Endothelial cell of umbilical vein (primary cell): ENCODE results near the gene CAMSAP1.

Experiments used
- EZH2 ChIP-seq: IDR thresholded peaks from 2 replicates; pipeline ENCODE4 v1.6.1; 2012; ENCODE audit warnings: borderline replicate concordance, low read depth, mild to moderate bottlenecking, moderate library complexity, low read length, inconsistent platforms; ENCODE audit not compliant: severe bottlenecking
- TF ChIP-seq, protein P1 (sequence below), 2 donors: IDR thresholded peaks; 1 replicate in 1 of 2; 2 replicates in 1 of 2; pipeline ENCODE4 v1.5.1; 2011; ENCODE audit warnings: low read length in 2 of 2, mild to moderate bottlenecking in 2 of 2, moderate library complexity in 2 of 2, control low read depth in 1 of 2, inconsistent platforms in 1 of 2, low read depth in 1 of 2; ENCODE audit not compliant: insufficient read depth in 1 of 2; ENCODE audit errors: extremely low read depth in 1 of 2

DNA sequence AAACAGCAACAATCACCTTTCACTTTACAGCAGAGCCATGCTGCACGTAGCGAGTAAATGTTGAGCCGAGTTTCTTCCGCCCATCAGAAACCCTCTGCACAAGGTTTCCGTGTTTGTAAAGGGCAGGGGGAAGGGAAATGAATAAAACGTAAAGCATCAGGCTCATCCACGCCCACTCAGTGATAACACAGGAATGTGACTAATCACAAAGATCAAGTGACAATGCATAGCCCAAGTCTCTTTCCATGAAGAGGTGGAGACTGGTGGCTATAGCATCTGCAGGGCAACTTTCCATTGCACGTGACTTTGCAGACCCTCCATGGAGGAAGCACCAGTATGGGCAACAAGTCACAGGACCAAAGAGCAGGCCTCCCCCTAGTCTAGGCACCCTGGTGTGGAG, 56.6 kb downstream of the CAMSAP1 start:
- TF ChIP-seq, protein P1, sequence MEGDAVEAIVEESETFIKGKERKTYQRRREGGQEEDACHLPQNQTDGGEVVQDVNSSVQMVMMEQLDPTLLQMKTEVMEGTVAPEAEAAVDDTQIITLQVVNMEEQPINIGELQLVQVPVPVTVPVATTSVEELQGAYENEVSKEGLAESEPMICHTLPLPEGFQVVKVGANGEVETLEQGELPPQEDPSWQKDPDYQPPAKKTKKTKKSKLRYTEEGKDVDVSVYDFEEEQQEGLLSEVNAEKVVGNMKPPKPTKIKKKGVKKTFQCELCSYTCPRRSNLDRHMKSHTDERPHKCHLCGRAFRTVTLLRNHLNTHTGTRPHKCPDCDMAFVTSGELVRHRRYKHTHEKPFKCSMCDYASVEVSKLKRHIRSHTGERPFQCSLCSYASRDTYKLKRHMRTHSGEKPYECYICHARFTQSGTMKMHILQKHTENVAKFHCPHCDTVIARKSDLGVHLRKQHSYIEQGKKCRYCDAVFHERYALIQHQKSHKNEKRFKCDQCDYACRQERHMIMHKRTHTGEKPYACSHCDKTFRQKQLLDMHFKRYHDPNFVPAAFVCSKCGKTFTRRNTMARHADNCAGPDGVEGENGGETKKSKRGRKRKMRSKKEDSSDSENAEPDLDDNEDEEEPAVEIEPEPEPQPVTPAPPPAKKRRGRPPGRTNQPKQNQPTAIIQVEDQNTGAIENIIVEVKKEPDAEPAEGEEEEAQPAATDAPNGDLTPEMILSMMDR (IDR thresholded peaks at IDR 0.05; ENCODE audit: extremely low read depth in 1 of 2, insufficient read depth in 1 of 2, low read depth in 1 of 2, low read length in 2 of 2) = no peak
- TF ChIP-seq EZH2 = no peak
